Measurements from ENCODE around the gene SPRYD3. TPM values are rescaled to one million over a fixed set of nuclear protein-coding genes. Genes with fewer than 3 reads are reported as not detected.

Gene SPRYD3
- total RNA-seq, 4 donors from 2014 or later: 21.0 to 39.5 (median 28.4) TPM

- intact Hi-C loops (cut with DNase I; ENCODE audit: low total_unique reads): no loop called here
- WGBS, 2 donors: 90 to 91% methylated on average over 11 of the region's 11 CpGs
- TF ChIP-seq POLR2A (IDR thresholded peaks at IDR 0.05): no peak
- TF ChIP-seq CTCF (IDR thresholded peaks at IDR 0.05): no peak
- no peak overlapping the region for H3K4me3 ChIP-seq (ENCODE audit: low read depth, poor library complexity, severe bottlenecking)
- DNase-seq (ENCODE audit: low spot score in 2 of 2): peak in 1 of 2 donors; percentile 83
Measured at GRCh38 chr12:53074283-53074998, 4.7 kb downstream of the SPRYD3 start.

GRCh38 chr12:53073881-53074280, 5.3 kb downstream of the SPRYD3 start:
- no peak for TF ChIP-seq POLR2A (IDR thresholded peaks at IDR 0.05)
- no peak for TF ChIP-seq CTCF (IDR thresholded peaks at IDR 0.05)
- no peak overlapping the region for H3K4me3 ChIP-seq (ENCODE audit: low read depth, poor library complexity, severe bottlenecking)
- WGBS, 2 donors: 48 to 56% methylated on average over 6 of the region's 6 CpGs
- intact Hi-C loops (cut with DNase I; ENCODE audit: low total_unique reads): no loop called here
- DNase-seq (ENCODE audit: low spot score in 2 of 2): peak in 1 of 2 donors; percentile 18

- no peak overlapping the region for H3K4me3 ChIP-seq (ENCODE audit: low read depth, poor library complexity, severe bottlenecking)
- intact Hi-C loops (cut with DNase I; ENCODE audit: low total_unique reads): no loop called here
- WGBS, 2 donors: 48 to 49% methylated on average over 11 of the region's 11 CpGs
- DNase-seq (ENCODE audit: low spot score in 2 of 2): peak; percentile 70 to 94
- no peak for TF ChIP-seq POLR2A (IDR thresholded peaks at IDR 0.05)
- no peak for TF ChIP-seq CTCF (IDR thresholded peaks at IDR 0.05)
Measured at GRCh38 chr12:53071591-53072551, 7.3 kb downstream of the SPRYD3 start.

GRCh38 chr12:53070877-53071492, 8.2 kb downstream of the SPRYD3 start:
- peak in 1 of 2 donors; percentile 84 for DNase-seq (ENCODE audit: low spot score in 2 of 2)

More at GRCh38 chr12:53070877-53071492, 8.2 kb downstream of the SPRYD3 start:
- WGBS, 2 donors: 68 to 85% methylated on average over 7 of the region's 7 CpGs
- intact Hi-C loops (cut with DNase I; ENCODE audit: low total_unique reads): no loop called here
- TF ChIP-seq CTCF (IDR thresholded peaks at IDR 0.05) (no peak), POLR2A (IDR thresholded peaks at IDR 0.05) (no peak)
- no peak overlapping the region for H3K4me3 ChIP-seq (ENCODE audit: low read depth, poor library complexity, severe bottlenecking)

Measured in lower leg skin (tissue), 4 donors.